Neuronal stem cell (in vitro differentiated cells): Measurements from ENCODE around the gene ITGA8.

ENCODE experiments used
- DNase-seq: peaks from one replicate; pipeline ENCODE4 v3.0.0-alpha.2; 2013; ENCODE audit warnings: low spot score
- H2AFZ ChIP-seq: one replicate; pipeline ENCODE4 v1.6.1; 2013; ENCODE audit warnings: mild to moderate bottlenecking, low read length, inconsistent platforms
- H2AK5ac ChIP-seq: 2 replicates; pipeline ENCODE4 v1.6.1; 2013; ENCODE audit warnings: low read depth, mild to moderate bottlenecking, inconsistent platforms, low read length, moderate library complexity, mixed read lengths
- H2BK120ac ChIP-seq: 2 replicates; pipeline ENCODE4 v1.6.1; 2013; ENCODE audit warnings: low read depth, mild to moderate bottlenecking, inconsistent platforms, low read length, moderate library complexity, mixed read lengths
- H2BK12ac ChIP-seq: one replicate; pipeline ENCODE4 v1.6.1; 2013; ENCODE audit warnings: low read length, inconsistent platforms
- H2BK15ac ChIP-seq: 2 replicates; pipeline ENCODE4 v1.6.1; 2013; ENCODE audit warnings: mild to moderate bottlenecking, low read length, inconsistent platforms, mixed read lengths
- H2BK5ac ChIP-seq: one replicate; pipeline ENCODE4 v1.6.1; 2013; ENCODE audit warnings: inconsistent platforms, mild to moderate bottlenecking, low read length, moderate library complexity
- H3K14ac ChIP-seq: one replicate; pipeline ENCODE4 v1.6.1; 2013; ENCODE audit warnings: low read length, inconsistent platforms
- H3K18ac ChIP-seq: 2 replicates; pipeline ENCODE4 v1.6.1; 2013; ENCODE audit warnings: low read length, inconsistent platforms
- H3K23ac ChIP-seq: 2 replicates; pipeline ENCODE4 v1.6.1; 2013; ENCODE audit warnings: low read depth, mild to moderate bottlenecking, mixed read lengths, low read length, inconsistent platforms; ENCODE audit not compliant: poor library complexity
- H3K27ac ChIP-seq: replicated peaks from 3 replicates; pipeline ENCODE4 v1.5.1; 2013; ENCODE audit warnings: low read length, inconsistent platforms
- H3K27me3 ChIP-seq, 3 experiments: 2 replicates each; pipeline ENCODE4 v1.6.1; 2013; ENCODE audit warnings: low read length in 3 of 3, mild to moderate bottlenecking in 2 of 3, inconsistent platforms in 1 of 3, low read depth in 1 of 3, mixed read lengths in 1 of 3, moderate library complexity in 1 of 3; ENCODE audit not compliant: control insufficient read depth in 3 of 3, insufficient read depth in 3 of 3
- H3K36me3 ChIP-seq, 2 donors: replicated peaks in 1 of 2; 2 replicates each; pipeline ENCODE4 v1.6.1; 2013; ENCODE audit warnings: low read length in 2 of 2; ENCODE audit not compliant: control insufficient read depth in 2 of 2, insufficient read depth in 2 of 2
- H3K4ac ChIP-seq: 2 replicates; pipeline ENCODE4 v1.6.1; 2013; ENCODE audit warnings: inconsistent platforms, mild to moderate bottlenecking, low read length, moderate library complexity
- H3K4me1 ChIP-seq, 2 donors: 1 replicate in 1 of 2; 2 replicates in 1 of 2; pipeline ENCODE4 v1.6.1; 2013; ENCODE audit warnings: low read length in 2 of 2, low read depth in 1 of 2; ENCODE audit not compliant: control insufficient read depth in 2 of 2, insufficient read depth in 1 of 2
- H3K4me2 ChIP-seq: one replicate; pipeline ENCODE4 v1.6.1; 2013; ENCODE audit warnings: mild to moderate bottlenecking, low read length, inconsistent platforms; ENCODE audit not compliant: insufficient read depth, poor library complexity, severe bottlenecking
- H3K4me3 ChIP-seq, 2 donors: 2 replicates each; pipeline ENCODE4 v1.5.1; 2013; ENCODE audit warnings: low read length in 2 of 2, mild to moderate bottlenecking in 2 of 2, inconsistent platforms in 1 of 2, moderate library complexity in 1 of 2
- H3K79me1 ChIP-seq: one replicate; pipeline ENCODE4 v1.6.1; 2013; ENCODE audit warnings: low read depth, mild to moderate bottlenecking, inconsistent platforms, low read length, moderate library complexity
- H3K9ac ChIP-seq: one replicate; pipeline ENCODE4 v1.6.1; 2013; ENCODE audit warnings: mild to moderate bottlenecking, low read depth, low read length, inconsistent platforms; ENCODE audit not compliant: poor library complexity
- H3K9me3 ChIP-seq, 2 donors: replicated peaks in 1 of 2; 2 replicates each; pipeline versions ENCODE3 to v1.6.1; 2013; ENCODE audit warnings: low read length in 2 of 2, mild to moderate bottlenecking in 2 of 2, inconsistent platforms in 1 of 2, low read depth in 1 of 2, mixed read lengths in 1 of 2, moderate library complexity in 1 of 2; ENCODE audit not compliant: control insufficient read depth in 2 of 2, insufficient read depth in 1 of 2
- H4K8ac ChIP-seq: one replicate; pipeline ENCODE4 v1.6.1; 2013; ENCODE audit warnings: low read depth, mild to moderate bottlenecking, inconsistent platforms, low read length, moderate library complexity
- H4K91ac ChIP-seq: one replicate; pipeline ENCODE4 v1.6.1; 2013; ENCODE audit warnings: low read length, low read depth, mild to moderate bottlenecking, inconsistent platforms; ENCODE audit not compliant: poor library complexity
- WGBS, 2 donors: extraction: QIAGEN DNeasy Blood & Tissue Kit; methylation state at CpG; one replicate each; pipeline ENCODE4 v1.1.7; 2013; ENCODE audit warnings: missing lambda C conversion rate in 2 of 2, mixed read lengths in 1 of 2; ENCODE audit not compliant: insufficient read length in 2 of 2, insufficient replicate concordance in 1 of 2; ENCODE audit errors: extremely low coverage in 2 of 2; 5-methylcytosine and 5-hydroxymethylcytosine counted together

Gene ITGA8

GRCh38 chr10:15700078-15700674 lies 19.5 kb downstream of the ITGA8 start:
- Histone ChIP-seq H3K9me3 (no peaks in the 10 kb centered on the region), H3K14ac (no peak overlapping the region), H2BK15ac (no peak overlapping the region), H3K27ac (no peak overlapping the region), H3K27me3 (peaks cover 0 to 6% (median 0%) of the 10 kb centered on the region in 3 experiments), H3K4ac (no peak overlapping the region), H3K18ac (no peak overlapping the region), H2AFZ (no peak overlapping the region), H2BK12ac (no peak overlapping the region), H2AK5ac (no peak overlapping the region), H2BK120ac (no peak overlapping the region), H4K8ac (no peak overlapping the region), H3K36me3 (no peaks in the 10 kb centered on the region), H3K23ac (no peak overlapping the region), H4K91ac (no peak overlapping the region), H2BK5ac (no peak overlapping the region), H3K79me1 (no peaks in the 10 kb centered on the region), H3K4me2 (no peak overlapping the region), H3K4me3 (no peak overlapping the region), H3K9ac (no peak overlapping the region), H3K4me1 (peaks cover 0 to 4% of the 10 kb centered on the region in 2 donors)
- WGBS, 2 donors, result no CpG with 5 or more reads among the region's 4 CpGs
- no peak for DNase-seq

- Histone ChIP-seq H3K27ac (no peak overlapping the region), H2BK12ac (no peak overlapping the region), H4K91ac (no peak overlapping the region), H3K18ac (no peak overlapping the region), H3K4me1 (peaks cover 0 to 4% of the 10 kb centered on the region in 2 donors), H3K9me3 (no peaks in the 10 kb centered on the region), H3K79me1 (no peaks in the 10 kb centered on the region), H4K8ac (no peak overlapping the region), H3K4ac (no peak overlapping the region), H3K27me3 (peaks cover 0 to 6% (median 0%) of the 10 kb centered on the region in 3 experiments), H3K36me3 (no peaks in the 10 kb centered on the region), H2AK5ac (no peak overlapping the region), H3K14ac (no peak overlapping the region), H3K4me3 (no peak overlapping the region), H3K4me2 (no peak overlapping the region), H2BK120ac (no peak overlapping the region), H2AFZ (no peak overlapping the region), H2BK5ac (no peak overlapping the region), H3K23ac (no peak overlapping the region), H3K9ac (no peak overlapping the region), H2BK15ac (no peak overlapping the region)
- no CpG with 5 or more reads among the region's 12 CpGs for WGBS, 2 donors
- no peak for DNase-seq
Measured at GRCh38 chr10:15695852-15696251, 23.9 kb downstream of the ITGA8 start.

DNA sequence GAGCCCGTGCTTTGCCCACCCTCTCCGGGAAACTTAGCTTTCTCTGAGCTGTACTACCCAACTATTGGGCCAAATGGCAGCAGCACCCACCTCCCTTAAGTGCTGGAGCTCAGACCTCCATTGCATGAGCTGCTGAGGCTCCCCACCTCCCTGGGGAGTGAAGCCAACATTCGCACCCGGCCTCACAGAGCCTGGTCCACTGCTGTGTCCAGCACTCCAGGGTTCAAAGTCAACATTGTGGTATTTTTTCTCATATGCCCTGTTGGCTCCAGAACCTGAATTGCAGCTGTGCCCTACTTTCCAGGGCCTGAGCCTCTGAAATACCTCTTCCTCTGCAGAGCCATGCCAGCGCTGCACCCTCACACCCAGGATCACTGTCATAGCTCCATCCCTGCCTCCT lies 29.7 kb downstream of the ITGA8 start:
- Histone ChIP-seq H3K79me1 (no peaks in the 10 kb centered on the region), H3K36me3 (no peaks in the 10 kb centered on the region)

DNA sequence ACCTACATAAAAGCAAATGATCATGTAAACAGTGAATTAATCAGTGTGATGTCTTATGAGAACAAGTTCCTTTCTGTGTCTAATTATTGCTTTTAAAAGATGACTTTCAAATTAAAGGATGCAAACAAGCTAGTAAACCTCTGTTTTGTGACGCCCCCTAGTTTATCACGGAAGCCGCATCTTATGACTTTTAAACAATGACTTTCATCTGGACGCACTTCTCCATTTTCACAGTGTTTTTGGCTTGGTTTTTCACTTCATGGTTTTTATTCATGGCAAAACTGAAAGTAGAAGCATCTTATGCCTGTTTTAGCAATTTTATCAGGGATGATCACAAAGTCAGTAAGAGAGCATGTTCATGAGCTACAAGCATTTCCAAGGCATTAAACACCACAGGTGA lies 35.0 kb downstream of the ITGA8 start:
- Histone ChIP-seq H3K23ac (no peak overlapping the region), H3K27ac (no peak overlapping the region), H3K9me3 (no peaks in the 10 kb centered on the region), H3K18ac (no peak overlapping the region), H2BK5ac (no peak overlapping the region), H3K4me3 (no peak overlapping the region), H3K4me1 (no peaks in the 10 kb centered on the region), H4K91ac (no peak overlapping the region), H3K36me3 (no peaks in the 10 kb centered on the region), H2AFZ (no peak overlapping the region), H3K27me3 (peaks cover 0 to 4% (median 0%) of the 10 kb centered on the region in 3 experiments), H3K4me2 (no peak overlapping the region), H3K4ac (no peak overlapping the region), H2AK5ac (no peak overlapping the region), H3K14ac (no peak overlapping the region), H3K9ac (no peak overlapping the region), H2BK12ac (no peak overlapping the region), H3K79me1 (no peaks in the 10 kb centered on the region), H2BK120ac (no peak overlapping the region), H4K8ac (no peak overlapping the region), H2BK15ac (no peak overlapping the region)
- no CpG with 5 or more reads among the region's 4 CpGs for WGBS, 2 donors
- no peak for DNase-seq

More for the DNA sequence above, 29.7 kb downstream of the ITGA8 start:
- no peak overlapping the region for H3K4me2 ChIP-seq
- H3K23ac ChIP-seq, result peak overlapping the region; percentile 68
- H3K27ac ChIP-seq, result no peak overlapping the region
- no peak overlapping the region for H4K91ac ChIP-seq
- WGBS, 2 donors, result no CpG with 5 or more reads among the region's 5 CpGs
- no peaks in the 10 kb centered on the region for H3K4me1 ChIP-seq
- peak overlapping the region; percentile 14 for H2BK5ac ChIP-seq
- no peak for DNase-seq
- no peak overlapping the region for H3K4ac ChIP-seq
- H3K27me3 ChIP-seq, result peaks cover 0 to 4% (median 0%) of the 10 kb centered on the region in 3 experiments
- no peak overlapping the region for H2BK12ac ChIP-seq
- H2AFZ ChIP-seq, result no peak overlapping the region
- no peaks in the 10 kb centered on the region for H3K9me3 ChIP-seq
- H2BK120ac ChIP-seq, result no peak overlapping the region
- peak overlapping the region; percentile 56 for H2AK5ac ChIP-seq
- H3K14ac ChIP-seq, result peak overlapping the region; percentile 94
- peak overlapping the region; percentile 32 for H3K9ac ChIP-seq
- H4K8ac ChIP-seq, result no peak overlapping the region
- peak overlapping the region; percentile 53 for H3K18ac ChIP-seq
- H2BK15ac ChIP-seq, result no peak overlapping the region
- no peak overlapping the region for H3K4me3 ChIP-seq
